Mesenchymal stem cell (in vitro differentiated cells and primary cell): ENCODE results near the gene TRIP13.

ENCODE experiments used
- DNase-seq: peaks from one replicate; pipeline ENCODE4 v3.0.0-alpha.2; 2013
- H2AFZ ChIP-seq: one replicate; pipeline ENCODE4 v1.6.1; 2013; ENCODE audit warnings: low read depth, mild to moderate bottlenecking, control low read depth, inconsistent platforms, low read length, moderate library complexity
- H2AK5ac ChIP-seq: 2 replicates; pipeline ENCODE4 v1.6.1; 2013; ENCODE audit warnings: low read length, moderate library complexity, mild to moderate bottlenecking, inconsistent platforms; ENCODE audit not compliant: severe bottlenecking
- H2BK120ac ChIP-seq: one replicate; pipeline ENCODE4 v1.6.1; 2013; ENCODE audit warnings: low read depth, mild to moderate bottlenecking, inconsistent platforms, low read length, moderate library complexity
- H2BK12ac ChIP-seq, 2 experiments: one replicate each; pipeline ENCODE4 v1.6.1; 2013; ENCODE audit warnings: inconsistent platforms in 2 of 2, low read length in 2 of 2, mild to moderate bottlenecking in 2 of 2, moderate library complexity in 2 of 2, control low read depth in 1 of 2
- H2BK15ac ChIP-seq: one replicate; pipeline ENCODE4 v1.6.1; 2013; ENCODE audit warnings: mild to moderate bottlenecking, low read depth, inconsistent platforms; ENCODE audit not compliant: poor library complexity, severe bottlenecking
- H2BK5ac ChIP-seq: 2 replicates; pipeline ENCODE4 v1.6.1; 2013; ENCODE audit warnings: low read depth, mild to moderate bottlenecking, low read length, control low read depth, inconsistent platforms; ENCODE audit not compliant: poor library complexity, severe bottlenecking
- H3K14ac ChIP-seq, 2 experiments: one replicate each; pipeline ENCODE4 v1.6.1; 2013; ENCODE audit warnings: inconsistent platforms in 2 of 2, low read length in 2 of 2, control low read depth in 1 of 2, mild to moderate bottlenecking in 1 of 2, moderate library complexity in 1 of 2
- H3K18ac ChIP-seq, 2 experiments: one replicate each; pipeline ENCODE4 v1.6.1; 2013; ENCODE audit warnings: inconsistent platforms in 2 of 2, low read length in 2 of 2, control low read depth in 1 of 2, low read depth in 1 of 2, mild to moderate bottlenecking in 1 of 2
- H3K23ac ChIP-seq, 2 experiments: one replicate each; pipeline ENCODE4 v1.6.1; 2013; ENCODE audit warnings: inconsistent platforms in 2 of 2, low read length in 2 of 2, mild to moderate bottlenecking in 2 of 2, moderate library complexity in 2 of 2, control low read depth in 1 of 2
- H3K27ac ChIP-seq: 2 replicates; pipeline ENCODE4 v1.5.1; 2013; ENCODE audit warnings: mild to moderate bottlenecking, moderate library complexity, low read length, control low read depth, inconsistent platforms; ENCODE audit not compliant: poor library complexity, severe bottlenecking
- H3K27me3 ChIP-seq, 2 experiments: 2 replicates each; pipeline versions ENCODE4 v1.6.1 to v1.7.0; 2013; ENCODE audit warnings: low read length in 2 of 2, mild to moderate bottlenecking in 2 of 2, moderate library complexity in 2 of 2, control low read depth in 1 of 2, inconsistent platforms in 1 of 2; ENCODE audit not compliant: control insufficient read depth in 1 of 2, insufficient read depth in 1 of 2
- H3K36me3 ChIP-seq, 2 experiments: 2 replicates each; pipeline versions ENCODE4 v1.6.1 to v1.7.0; 2013; ENCODE audit warnings: low read length in 2 of 2, control low read depth in 1 of 2, inconsistent platforms in 1 of 2, low read depth in 1 of 2, mild to moderate bottlenecking in 1 of 2; ENCODE audit not compliant: insufficient read depth in 2 of 2, control insufficient read depth in 1 of 2
- H3K4ac ChIP-seq, 2 experiments: one replicate each; pipeline ENCODE4 v1.6.1; 2013; ENCODE audit warnings: inconsistent platforms in 2 of 2, low read length in 2 of 2, mild to moderate bottlenecking in 2 of 2, moderate library complexity in 2 of 2, control low read depth in 1 of 2, low read depth in 1 of 2
- H3K4me1 ChIP-seq: 2 replicates; pipeline ENCODE4 v1.6.1; 2013; ENCODE audit warnings: low read depth, low read length, control low read depth; ENCODE audit not compliant: control insufficient read depth, insufficient read depth
- H3K4me2 ChIP-seq: 2 replicates; pipeline ENCODE4 v1.6.1; 2013; ENCODE audit warnings: low read length, mild to moderate bottlenecking, inconsistent platforms; ENCODE audit not compliant: poor library complexity, severe bottlenecking
- H3K4me3 ChIP-seq, 2 experiments: 2 replicates each; pipeline versions ENCODE4 v1.5.1 to v1.7.0; 2013; ENCODE audit warnings: low read length in 2 of 2, mild to moderate bottlenecking in 2 of 2, control low read depth in 1 of 2, low read depth in 1 of 2; ENCODE audit not compliant: insufficient read depth in 1 of 2
- H3K79me1 ChIP-seq: replicated peaks from 2 replicates; pipeline ENCODE4 v1.6.1; 2013; ENCODE audit warnings: mild to moderate bottlenecking, control low read depth, low read length, inconsistent platforms; ENCODE audit not compliant: poor library complexity, severe bottlenecking
- H3K9ac ChIP-seq: 2 replicates; pipeline ENCODE4 v1.7.0; 2013; ENCODE audit warnings: mild to moderate bottlenecking, low read length, moderate library complexity
- H3K9me3 ChIP-seq: 2 replicates; pipeline ENCODE4 v1.7.0; 2013; ENCODE audit warnings: mild to moderate bottlenecking, low read length; ENCODE audit not compliant: control insufficient read depth
- H4K8ac ChIP-seq: one replicate; pipeline ENCODE4 v1.6.1; 2013; ENCODE audit warnings: inconsistent platforms, mild to moderate bottlenecking, low read length, moderate library complexity
- H4K91ac ChIP-seq: one replicate; pipeline ENCODE4 v1.6.1; 2013; ENCODE audit warnings: mild to moderate bottlenecking, low read length, inconsistent platforms
- WGBS: methylation state at CpG from one replicate; pipeline ENCODE4 v1.1.7; 2013; ENCODE audit warnings: mixed read lengths; 5-methylcytosine and 5-hydroxymethylcytosine counted together

Gene TRIP13

GRCh38 chr5:955886-956761 is 63.4 kb downstream of the TRIP13 start:
- H2AFZ ChIP-seq, result no peak overlapping the region
- no peak overlapping the region for H3K27ac ChIP-seq
- peak overlapping the region; percentile 98 for H2BK15ac ChIP-seq
- peaks cover 3% of the 10 kb centered on the region for H3K9me3 ChIP-seq
- H3K4me2 ChIP-seq, result peak overlapping the region; percentile 8
- peak overlapping the region; percentile 96 for H4K91ac ChIP-seq
- H3K79me1 ChIP-seq, result no peaks in the 10 kb centered on the region
- WGBS, result 93% methylated on average over 32 of the region's 32 CpGs
- H3K23ac ChIP-seq, result no peak overlapping the region
- no peaks in the 10 kb centered on the region for H3K36me3 ChIP-seq
- H2AK5ac ChIP-seq, result peak overlapping the region; percentile 93
- H3K4me3 ChIP-seq, result no peak overlapping the region
- peak overlapping the region; percentile 64 to 100 for H2BK12ac ChIP-seq
- H3K27me3 ChIP-seq, result peaks cover 52 to 69% of the 10 kb centered on the region in 2 experiments
- H3K4me1 ChIP-seq, result peaks cover 23% of the 10 kb centered on the region
- H3K18ac ChIP-seq, result peak overlapping the region; percentile 90 to 96
- H2BK120ac ChIP-seq, result peak overlapping the region; percentile 88
- peak overlapping the region; percentile 85 for H4K8ac ChIP-seq
- peak overlapping the region; percentile 60 for H2BK5ac ChIP-seq
- peak; percentile 23 for DNase-seq
- peak overlapping the region in 1 of 2 experiments; percentile 6 for H3K14ac ChIP-seq
- H3K4ac ChIP-seq, result peak overlapping the region; percentile 69 to 91
- no peak overlapping the region for H3K9ac ChIP-seq

- Histone ChIP-seq H3K4me3 (peak overlapping the region in 1 of 2 experiments; percentile 22), H3K27ac (peak overlapping the region; percentile 74), H3K36me3 (no peaks in the 10 kb centered on the region), H2BK12ac (peak overlapping the region; percentile 87 to 100), H3K79me1 (no peaks in the 10 kb centered on the region), H3K4ac (peak overlapping the region; percentile 71 to 96), H3K9ac (no peak overlapping the region), H2BK120ac (peak overlapping the region; percentile 90), H3K23ac (no peak overlapping the region), H2AFZ (no peak overlapping the region), H3K14ac (no peak overlapping the region), H4K8ac (peak overlapping the region; percentile 76), H4K91ac (peak overlapping the region; percentile 97), H3K9me3 (no peaks in the 10 kb centered on the region), H3K27me3 (peaks cover 52 to 68% of the 10 kb centered on the region in 2 experiments), H2BK5ac (no peak overlapping the region), H3K4me2 (peak overlapping the region; percentile 53), H3K18ac (peak overlapping the region; percentile 95 to 96), H2AK5ac (peak overlapping the region; percentile 47), H3K4me1 (peaks cover 23% of the 10 kb centered on the region), H2BK15ac (no peak overlapping the region)
- DNase-seq, result peak; percentile 96
- WGBS, result 9% methylated on average over 26 of the region's 26 CpGs
Measured at GRCh38 chr5:956941-957747, 64.5 kb downstream of the TRIP13 start.

GRCh38 chr5:957748-958485 is 65.2 kb downstream of the TRIP13 start:
- no peak overlapping the region for H3K27ac ChIP-seq
- no peak overlapping the region for H3K4me2 ChIP-seq
- peak overlapping the region; percentile 87 for H2BK15ac ChIP-seq
- no peaks in the 10 kb centered on the region for H3K9me3 ChIP-seq
- no peak overlapping the region for H2BK5ac ChIP-seq
- peak overlapping the region in 1 of 2 experiments; percentile 37 for H3K14ac ChIP-seq
- WGBS, result 73% methylated on average over 23 of the region's 23 CpGs
- peak overlapping the region; percentile 67 for H4K8ac ChIP-seq
- H4K91ac ChIP-seq, result peak overlapping the region; percentile 97
- H3K4me3 ChIP-seq, result no peak overlapping the region
- peak overlapping the region; percentile 43 to 87 for H2BK12ac ChIP-seq
- peak overlapping the region; percentile 34 to 93 for H3K18ac ChIP-seq
- peak overlapping the region; percentile 83 for H2BK120ac ChIP-seq
- H3K9ac ChIP-seq, result no peak overlapping the region
- H3K36me3 ChIP-seq, result no peaks in the 10 kb centered on the region
- H3K27me3 ChIP-seq, result peaks cover 52 to 63% of the 10 kb centered on the region in 2 experiments
- no peaks in the 10 kb centered on the region for H3K79me1 ChIP-seq
- peak overlapping the region; percentile 77 for H2AK5ac ChIP-seq
- H2AFZ ChIP-seq, result no peak overlapping the region
- DNase-seq, result peak; percentile 69
- H3K4ac ChIP-seq, result peak overlapping the region; percentile 42 to 96
- no peak overlapping the region for H3K23ac ChIP-seq
- H3K4me1 ChIP-seq, result peaks cover 23% of the 10 kb centered on the region
